ENCODE results near the gene CREB3L2.
"Not testable (repeated sequence)": the region's sequence is repeated elsewhere in the genome, so short reads cannot be mapped to it uniquely, and the experiment has no call there.

DNA sequence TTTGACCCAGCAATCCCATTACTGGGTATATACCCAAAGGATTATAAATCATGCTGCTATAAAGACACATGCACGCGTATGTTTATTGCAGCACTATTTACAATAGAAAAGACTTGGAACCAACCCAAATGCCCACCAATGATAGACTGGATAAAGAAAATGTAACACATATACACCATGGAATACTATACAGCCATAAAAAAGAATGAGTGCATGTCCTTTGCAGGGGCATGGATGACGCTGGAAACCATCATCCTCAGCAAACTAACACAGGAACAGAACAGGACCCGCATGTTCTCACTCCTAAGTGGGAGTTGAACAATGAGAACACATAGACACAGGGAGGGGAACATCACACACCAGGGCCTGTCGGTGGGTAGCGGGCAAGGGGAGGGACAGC lies 75.7 kb downstream of the CREB3L2 start:
- TF ChIP-seq, protein P1, sequence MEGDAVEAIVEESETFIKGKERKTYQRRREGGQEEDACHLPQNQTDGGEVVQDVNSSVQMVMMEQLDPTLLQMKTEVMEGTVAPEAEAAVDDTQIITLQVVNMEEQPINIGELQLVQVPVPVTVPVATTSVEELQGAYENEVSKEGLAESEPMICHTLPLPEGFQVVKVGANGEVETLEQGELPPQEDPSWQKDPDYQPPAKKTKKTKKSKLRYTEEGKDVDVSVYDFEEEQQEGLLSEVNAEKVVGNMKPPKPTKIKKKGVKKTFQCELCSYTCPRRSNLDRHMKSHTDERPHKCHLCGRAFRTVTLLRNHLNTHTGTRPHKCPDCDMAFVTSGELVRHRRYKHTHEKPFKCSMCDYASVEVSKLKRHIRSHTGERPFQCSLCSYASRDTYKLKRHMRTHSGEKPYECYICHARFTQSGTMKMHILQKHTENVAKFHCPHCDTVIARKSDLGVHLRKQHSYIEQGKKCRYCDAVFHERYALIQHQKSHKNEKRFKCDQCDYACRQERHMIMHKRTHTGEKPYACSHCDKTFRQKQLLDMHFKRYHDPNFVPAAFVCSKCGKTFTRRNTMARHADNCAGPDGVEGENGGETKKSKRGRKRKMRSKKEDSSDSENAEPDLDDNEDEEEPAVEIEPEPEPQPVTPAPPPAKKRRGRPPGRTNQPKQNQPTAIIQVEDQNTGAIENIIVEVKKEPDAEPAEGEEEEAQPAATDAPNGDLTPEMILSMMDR (IDR thresholded peaks at IDR 0.05; ENCODE audit: insufficient read depth, low read length) = not testable (repeated sequence)
- not testable (repeated sequence) for TF ChIP-seq POLR2AphosphoS5 (IDR thresholded peaks at IDR 0.05; ENCODE audit: low read depth)

All from HL-60 (cell line).